Hepatocyte (in vitro differentiated cells): ENCODE results near the gene ERCC4.

ENCODE experiments used
- CTCF ChIP-seq: fragments of 200-600 bp; sonication (generic); IDR thresholded peaks from 2 replicates; pipeline ENCODE4 v1.5.1; 2016; ENCODE audit warnings: antibody characterized with exemption, mild to moderate bottlenecking; ENCODE audit not compliant: poor library complexity
- EZH2 ChIP-seq: fragments of 200-600 bp; sonication (generic); IDR thresholded peaks from 2 replicates; pipeline ENCODE4 v1.6.1; 2016; ENCODE audit warnings: antibody characterized with exemption, mild to moderate bottlenecking, borderline replicate concordance
- EZH2phosphoT487 ChIP-seq: fragments of 200-600 bp; sonication (generic); IDR thresholded peaks from one replicate; pipeline ENCODE4 v1.6.1; 2018; ENCODE audit warnings: antibody characterized with exemption, mild to moderate bottlenecking, low read depth, moderate library complexity; ENCODE audit not compliant: unreplicated experiment, severe bottlenecking

- TF ChIP-seq CTCF (no peak), EZH2 (no peak), EZH2phosphoT487 (no peak)
Measured at GRCh38 chr16:13970708-13971422, 50.9 kb downstream of the ERCC4 start.
